PC-3 (cell line): ENCODE data around the gene EPRS1. TPM values are rescaled to one million over a fixed set of nuclear protein-coding genes. Genes with fewer than 3 reads are reported as not detected.

Experiments used
- ATAC-seq: fragments of 200-7000 bp; cut with Tn5 transposase; 2 replicates; pipeline ENCODE4 v1.9.1; 2020; ENCODE audit warnings: mild to moderate bottlenecking, moderate library complexity
- BruUV-seq: library from RNA; stranded (reverse); fragments of 400-500 nt; replicated peaks from 2 replicates; lab custom pipeline; 2021; lab: Mats Ljungman, UMichigan
- CTCF ChIA-PET: fragments of 300-600 bp; sonication (Branson Sonifier 250); formaldehyde crosslinking; loops from one replicate; lab custom pipeline; 2022; ENCODE audit warnings: antibody characterized with exemption; lab: Charles Lee
- POLR2A ChIA-PET: fragments of 300-600 bp; sonication (Branson Sonifier 250); formaldehyde crosslinking; loops from one replicate; lab custom pipeline; 2022; ENCODE audit warnings: antibody characterized with exemption; ENCODE audit not compliant: unreplicated experiment; lab: Charles Lee
- DNase-seq: peaks from one replicate; pipeline ENCODE4 v3.0.0-alpha.2; 2015
- H2AFZ ChIP-seq: fragments of 300-600 bp; sonication (generic); 2 replicates; pipeline ENCODE4 v1.6.0; 2016; ENCODE audit warnings: antibody characterized with exemption, low read length
- H3F3A ChIP-seq: fragments of 300-600 bp; sonication (generic); one replicate; pipeline ENCODE4 v1.6.0; 2017; ENCODE audit warnings: antibody characterized with exemption, low read length, control low read depth, mild to moderate bottlenecking; ENCODE audit not compliant: unreplicated experiment
- H3K27ac ChIP-seq: fragments of 300-600 bp; sonication (generic); 2 replicates; pipeline ENCODE4 v1.5.1; 2016; ENCODE audit warnings: mild to moderate bottlenecking, low read length
- H3K27me3 ChIP-seq: fragments of 300-600 bp; sonication (generic); 2 replicates; pipeline ENCODE4 v1.6.1; 2016; ENCODE audit warnings: low read length, mixed read lengths
- H3K36me3 ChIP-seq: fragments of 300-600 bp; sonication (generic); 2 replicates; pipeline ENCODE4 v1.6.1; 2016; ENCODE audit warnings: low read depth, mixed run types, low read length, mixed read lengths
- H3K4me1 ChIP-seq: fragments of 300-600 bp; sonication (generic); 2 replicates; pipeline ENCODE4 v1.5.1; 2016; ENCODE audit warnings: low read length; ENCODE audit not compliant: insufficient read depth
- H3K4me2 ChIP-seq: fragments of 300-600 bp; sonication (generic); 2 replicates; pipeline ENCODE4 v1.6.0; 2016; ENCODE audit warnings: low read length
- H3K4me3 ChIP-seq: fragments of 300-600 bp; sonication (generic); 2 replicates; pipeline ENCODE4 v1.5.1; 2016; ENCODE audit warnings: mild to moderate bottlenecking, low read length, mixed read lengths
- H3K79me2 ChIP-seq: fragments of 300-600 bp; sonication (generic); 2 replicates; pipeline ENCODE4 v1.6.1; 2017; ENCODE audit warnings: low read length, mixed read lengths
- H3K9ac ChIP-seq: fragments of 300-600 bp; sonication (generic); 2 replicates; pipeline ENCODE4 v1.6.0; 2016; ENCODE audit warnings: mild to moderate bottlenecking, low read length
- H3K9me2 ChIP-seq: fragments of 300-600 bp; sonication (generic); replicated peaks from 2 replicates; pipeline ENCODE4 v1.6.1; 2016; ENCODE audit warnings: mixed run types, low read length, mixed read lengths
- H3K9me3 ChIP-seq: fragments of 300-600 bp; sonication (generic); 2 replicates; pipeline ENCODE4 v1.6.1; 2016; ENCODE audit warnings: low read length, mixed read lengths
- H4K20me1 ChIP-seq: fragments of 300-600 bp; sonication (generic); 2 replicates; pipeline ENCODE4 v1.6.1; 2016; ENCODE audit warnings: low read length, mixed read lengths
- EZH2 ChIP-seq: fragments of 300-600 bp; sonication (generic); IDR thresholded peaks from one replicate; pipeline ENCODE4 v1.6.1; 2017; ENCODE audit warnings: antibody characterized with exemption, mild to moderate bottlenecking, low read length; ENCODE audit not compliant: unreplicated experiment
- EZH2phosphoT487 ChIP-seq: fragments of 300-600 bp; sonication (generic); IDR thresholded peaks from 2 replicates; pipeline ENCODE4 v1.6.1; 2018; ENCODE audit warnings: mild to moderate bottlenecking, antibody characterized with exemption, low read length, borderline replicate concordance
- intact Hi-C: fragments of 100-400 bp; cut with micrococcal nuclease; formaldehyde crosslinking; loops from 2 replicates; pipeline ENCODE4 v1.9.0; 2023
- total RNA-seq: library from RNA; depleted of rRNA; stranded (reverse); fragments of >200 nt; gene quantifications from 2 replicates; pipeline ENCODE4 v1.2.3, GENCODE V29; 2014
- TF ChIP-seq, protein P1 (sequence below): fragments of 300-600 bp; sonication (generic); conservative IDR thresholded peaks from 2 replicates; pipeline ENCODE4 v1.5.1; 2017; ENCODE audit warnings: antibody characterized with exemption, low read depth, mild to moderate bottlenecking, low read length

Gene EPRS1
- total RNA-seq, 1 experiment from 2014 or later: 226 TPM

DNA sequence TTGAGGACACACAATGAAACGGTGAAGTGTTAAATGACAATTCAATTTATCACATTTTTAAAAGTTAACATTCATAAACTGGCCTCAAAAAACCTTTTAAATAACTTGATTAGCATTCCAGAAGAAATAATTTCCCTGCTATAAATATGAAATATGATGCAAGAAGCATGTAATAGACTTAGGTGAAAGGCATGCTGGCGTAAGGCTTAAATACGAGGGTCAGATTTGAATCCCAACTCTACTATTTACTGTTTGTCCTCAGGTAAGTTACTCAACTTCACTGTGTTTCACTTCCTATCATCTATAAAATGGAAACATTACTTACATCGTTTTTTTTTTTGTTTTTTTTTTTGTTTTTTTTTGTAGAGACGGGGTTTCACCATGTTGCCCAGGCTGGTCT is 40.8 kb downstream of the EPRS1 start:
- no TSS peak for BruUV-seq
- Histone ChIP-seq H3K9me2 (no peaks in the 10 kb centered on the region), H3K27ac (no peak overlapping the region), H3K4me3 (no peak overlapping the region), H3F3A (no peaks in the 10 kb centered on the region), H3K27me3 (no peaks in the 10 kb centered on the region), H3K9me3 (no peaks in the 10 kb centered on the region), H3K36me3 (peaks cover 65% of the 10 kb centered on the region), H2AFZ (no peak overlapping the region), H3K4me2 (no peak overlapping the region), H3K4me1 (no peaks in the 10 kb centered on the region), H4K20me1 (no peaks in the 10 kb centered on the region), H3K79me2 (no peaks in the 10 kb centered on the region), H3K9ac (no peak overlapping the region)
- ChIA-PET CTCF (interaction anchor here (0.7 kb wide), 1 partner anchor 14 kb away, joined by 8 read pairs; no protein-coding TSS in a partner anchor), POLR2A (no interaction called here)
- no peak for DNase-seq
- no peak for ATAC-seq
- intact Hi-C loops: no loop called here
- TF ChIP-seq, protein P1, sequence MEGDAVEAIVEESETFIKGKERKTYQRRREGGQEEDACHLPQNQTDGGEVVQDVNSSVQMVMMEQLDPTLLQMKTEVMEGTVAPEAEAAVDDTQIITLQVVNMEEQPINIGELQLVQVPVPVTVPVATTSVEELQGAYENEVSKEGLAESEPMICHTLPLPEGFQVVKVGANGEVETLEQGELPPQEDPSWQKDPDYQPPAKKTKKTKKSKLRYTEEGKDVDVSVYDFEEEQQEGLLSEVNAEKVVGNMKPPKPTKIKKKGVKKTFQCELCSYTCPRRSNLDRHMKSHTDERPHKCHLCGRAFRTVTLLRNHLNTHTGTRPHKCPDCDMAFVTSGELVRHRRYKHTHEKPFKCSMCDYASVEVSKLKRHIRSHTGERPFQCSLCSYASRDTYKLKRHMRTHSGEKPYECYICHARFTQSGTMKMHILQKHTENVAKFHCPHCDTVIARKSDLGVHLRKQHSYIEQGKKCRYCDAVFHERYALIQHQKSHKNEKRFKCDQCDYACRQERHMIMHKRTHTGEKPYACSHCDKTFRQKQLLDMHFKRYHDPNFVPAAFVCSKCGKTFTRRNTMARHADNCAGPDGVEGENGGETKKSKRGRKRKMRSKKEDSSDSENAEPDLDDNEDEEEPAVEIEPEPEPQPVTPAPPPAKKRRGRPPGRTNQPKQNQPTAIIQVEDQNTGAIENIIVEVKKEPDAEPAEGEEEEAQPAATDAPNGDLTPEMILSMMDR: no peak
- no peak for TF ChIP-seq EZH2phosphoT487
- TF ChIP-seq EZH2: no peak

DNA sequence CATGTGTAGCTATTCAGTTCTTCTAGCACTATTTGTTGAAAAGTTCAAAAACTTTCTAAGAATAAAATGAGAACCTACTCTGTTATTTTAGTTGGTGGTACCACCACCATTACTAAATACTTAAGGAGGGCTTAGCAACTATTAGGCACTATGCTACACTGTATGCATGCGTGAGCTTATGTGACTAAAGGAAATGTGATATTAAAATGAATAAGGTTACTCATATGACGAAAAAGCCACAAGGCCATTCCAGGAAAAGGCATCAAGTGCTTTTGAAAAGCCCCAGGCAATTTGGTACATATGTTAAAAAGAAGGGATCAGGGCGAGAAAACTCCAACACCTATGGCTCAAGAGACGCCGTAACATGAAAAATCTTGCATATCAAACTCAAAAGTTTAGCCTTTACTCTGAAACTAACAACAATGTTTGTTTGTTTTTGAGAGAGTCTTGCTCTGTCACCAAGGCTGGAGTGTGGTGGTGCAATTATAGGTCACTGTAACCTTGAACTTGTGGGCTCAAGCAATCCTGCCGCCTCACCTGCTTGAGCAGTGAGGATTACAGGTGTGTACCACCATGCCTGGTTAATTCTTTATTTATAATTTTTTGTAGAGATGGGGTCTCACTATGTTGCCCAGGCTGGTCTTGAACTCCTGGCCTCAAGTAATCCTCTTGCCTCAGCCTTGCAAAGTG is 42.5 kb downstream of the EPRS1 start:
- TF ChIP-seq EZH2: no peak
- TF ChIP-seq, protein P1: no peak
- TF ChIP-seq EZH2phosphoT487: no peak
- H3K4me3 ChIP-seq: no peak overlapping the region
- no peaks in the 10 kb centered on the region for H3K9me3 ChIP-seq
- no peaks in the 10 kb centered on the region for H4K20me1 ChIP-seq
- H3K9me2 ChIP-seq: no peaks in the 10 kb centered on the region
- ChIA-PET CTCF (no interaction called here), POLR2A (no interaction called here)
- intact Hi-C loops: no loop called here
- no peaks in the 10 kb centered on the region for H3F3A ChIP-seq
- no peak for ATAC-seq
- H3K27me3 ChIP-seq: no peaks in the 10 kb centered on the region
- H2AFZ ChIP-seq: no peak overlapping the region
- no TSS peak for BruUV-seq
- no peaks in the 10 kb centered on the region for H3K79me2 ChIP-seq
- no peak overlapping the region for H3K27ac ChIP-seq
- H3K4me2 ChIP-seq: no peak overlapping the region
- H3K4me1 ChIP-seq: no peaks in the 10 kb centered on the region
- peaks cover 56% of the 10 kb centered on the region for H3K36me3 ChIP-seq
- DNase-seq: no peak
- no peak overlapping the region for H3K9ac ChIP-seq

- Histone ChIP-seq H3K4me3 (no peak overlapping the region), H3K4me2 (no peak overlapping the region), H3K27me3 (no peaks in the 10 kb centered on the region), H3K79me2 (no peaks in the 10 kb centered on the region), H3K9me3 (no peaks in the 10 kb centered on the region), H2AFZ (no peak overlapping the region), H4K20me1 (no peaks in the 10 kb centered on the region), H3K9me2 (no peaks in the 10 kb centered on the region), H3K9ac (no peak overlapping the region), H3K36me3 (peaks cover 55% of the 10 kb centered on the region), H3K4me1 (no peaks in the 10 kb centered on the region), H3F3A (no peaks in the 10 kb centered on the region), H3K27ac (no peak overlapping the region)
- CTCF ChIA-PET: no interaction called here
- TF ChIP-seq, protein P1: no peak
- ATAC-seq: no peak
- DNase-seq: no peak
- BruUV-seq: no TSS peak
- intact Hi-C loops: no loop called here
- POLR2A ChIA-PET: no interaction called here
These were observed 43.3 kb downstream of the EPRS1 start for GRCh38 chr1:220003015-220003414.
